ENCODE results near the gene CCDC93.

CCDC93 gene

DNA sequence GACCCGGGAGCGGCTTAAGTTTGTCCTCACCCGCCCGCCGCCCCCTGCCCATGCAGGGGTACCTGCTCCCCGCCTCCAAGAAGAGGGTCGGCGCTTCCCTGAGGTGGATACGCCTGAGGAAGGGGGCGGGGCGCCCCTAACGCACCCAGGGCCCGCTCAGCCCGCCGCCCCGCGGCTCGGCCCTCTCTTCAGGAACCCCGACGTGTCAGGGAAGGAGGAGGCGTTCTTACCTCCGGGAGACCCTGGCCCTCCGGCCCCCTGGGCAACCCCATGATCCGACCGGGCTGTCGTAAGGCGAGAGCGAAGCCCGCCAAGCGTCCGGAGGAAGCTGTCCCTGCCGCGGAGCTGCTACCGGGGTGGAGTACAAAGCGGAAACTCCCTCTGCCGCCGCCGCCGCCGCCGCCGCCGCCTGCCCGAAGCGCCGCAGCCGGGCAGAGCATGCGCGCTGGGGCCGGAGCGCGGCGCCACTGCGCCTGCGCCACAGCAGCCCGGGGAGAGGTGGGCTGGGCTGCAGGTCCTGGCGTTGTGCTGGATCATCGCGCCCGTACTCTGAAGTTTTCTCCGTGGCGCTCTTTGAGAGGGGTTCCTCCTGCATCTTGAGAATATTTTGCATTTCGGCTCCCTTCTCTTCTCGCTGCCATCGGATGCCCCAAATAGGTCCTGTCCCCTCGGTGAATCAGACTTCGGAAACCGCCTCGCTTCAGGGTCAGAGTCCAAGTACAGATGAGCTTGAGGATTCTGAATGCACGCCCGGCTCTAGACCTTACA lies at the start of gene CCDC93:
Gene CCDC93 (minus strand): TSS at position 347 of the 768 bp plus-strand sequence. CDS start 75 bp downstream, at position 272.
- peak; percentile 35 for DNase-seq (ENCODE audit: low read depth, low spot score)

DNA sequence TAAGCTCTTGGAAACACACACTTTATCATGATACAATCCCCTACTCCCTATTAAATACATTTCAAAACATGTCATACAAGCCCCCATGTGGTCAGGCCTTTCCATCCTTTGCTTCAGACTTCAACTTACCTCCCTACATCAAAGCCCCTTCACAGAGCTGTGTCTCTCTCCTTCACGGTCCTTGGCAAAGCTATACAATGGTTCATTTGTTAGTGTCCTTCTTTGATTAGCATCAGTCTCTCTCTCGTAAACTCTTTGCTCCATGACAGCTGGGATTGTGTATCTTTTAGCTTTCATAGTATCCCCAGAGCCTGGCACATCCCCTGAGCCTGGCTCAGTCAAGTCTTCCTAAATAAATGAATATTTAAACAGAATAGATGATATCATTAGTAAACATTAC lies 48.8 kb upstream of the CCDC93 start:
- no peak for DNase-seq (ENCODE audit: low read depth, low spot score)

GRCh38 chr2:118062048-118062447 lies 48.2 kb upstream of the CCDC93 start:
- DNase-seq (ENCODE audit: low read depth, low spot score): no peak

DNA sequence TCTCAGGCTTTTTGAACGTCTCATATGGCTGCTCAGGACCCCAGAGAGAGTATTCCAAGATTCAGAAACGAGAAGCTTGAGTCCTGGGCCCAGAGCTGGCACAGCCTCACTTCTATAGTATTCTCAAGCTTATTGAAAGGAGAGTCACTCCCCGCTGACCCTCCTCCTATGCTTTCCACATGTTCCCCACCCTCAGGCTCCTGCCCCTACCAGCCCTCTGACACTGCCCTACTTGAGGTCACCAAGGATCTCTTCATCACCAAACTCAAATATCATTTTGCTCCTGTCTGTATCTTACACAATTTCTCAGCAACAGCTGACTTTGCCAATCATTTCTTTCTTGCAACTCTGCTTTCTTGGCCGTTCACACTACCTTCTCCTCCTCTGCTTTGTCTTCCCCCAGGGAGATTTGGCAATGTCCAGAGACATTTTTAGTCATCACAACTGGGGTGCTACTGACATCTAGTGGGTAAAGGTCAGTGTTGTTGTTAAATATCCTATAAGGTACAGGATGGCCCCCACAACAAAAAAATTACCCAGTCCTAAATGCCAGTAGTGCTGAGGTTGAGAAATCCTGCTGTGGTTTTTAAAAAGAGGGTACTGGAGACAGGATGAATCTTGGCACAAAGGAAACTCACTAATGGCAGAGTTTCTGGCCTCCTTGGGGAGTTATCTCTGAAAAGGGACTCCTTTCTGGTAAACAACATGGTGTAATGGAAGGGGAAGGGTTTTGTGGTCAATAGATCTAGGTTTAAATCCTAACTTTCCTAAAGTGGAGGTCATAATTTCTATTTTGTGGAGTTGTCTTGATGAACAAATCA lies 47.5 kb upstream of the CCDC93 start:
- peak; percentile 12 for DNase-seq (ENCODE audit: low read depth, low spot score)

GRCh38 chr2:118059919-118060478 lies 46.1 kb upstream of the CCDC93 start:
- DNase-seq (ENCODE audit: low read depth, low spot score): no peak

- no peak for DNase-seq (ENCODE audit: low read depth, low spot score)
Measured at GRCh38 chr2:118058951-118059350, 45.1 kb upstream of the CCDC93 start.

DNA sequence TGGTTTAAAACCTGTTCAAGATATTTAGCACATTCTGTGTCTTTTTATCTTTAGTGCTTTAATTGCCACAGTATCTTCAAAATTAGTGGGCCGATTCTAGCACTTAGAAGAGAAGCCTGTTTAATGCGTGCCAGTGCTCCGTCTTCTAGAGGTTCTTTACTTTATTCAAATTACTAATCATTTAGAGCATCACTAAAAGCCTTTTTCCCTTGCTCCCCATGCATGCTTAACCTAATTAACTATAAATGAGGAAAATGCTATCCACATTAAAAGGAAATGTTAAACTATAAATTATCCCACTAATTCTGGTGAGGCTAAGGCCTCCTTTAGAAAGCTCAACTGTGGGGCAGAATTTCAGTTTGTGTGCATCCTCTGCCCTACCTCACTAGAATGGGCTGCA lies 42.9 kb upstream of the CCDC93 start:
- no peak for DNase-seq (ENCODE audit: low read depth, low spot score)

DNA sequence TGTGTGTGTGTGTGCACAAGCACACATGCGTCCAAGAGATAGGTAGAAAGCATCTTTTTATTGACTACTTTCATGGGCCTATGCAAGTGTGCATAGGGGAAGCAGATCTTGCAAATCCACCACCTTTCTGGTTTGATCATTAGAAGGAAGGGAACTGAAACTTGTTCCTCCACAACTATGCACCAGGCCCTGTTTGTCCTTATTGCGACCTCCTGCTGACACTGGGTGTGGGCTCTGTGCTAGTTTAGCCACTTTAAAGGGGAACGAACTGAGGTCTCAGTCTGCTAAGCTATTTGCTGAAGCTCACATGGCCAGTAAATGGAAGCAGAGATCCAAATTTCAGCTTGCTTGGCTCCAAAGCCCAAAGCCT lies 42.3 kb upstream of the CCDC93 start:
- DNase-seq (ENCODE audit: low read depth, low spot score): no peak

DNA sequence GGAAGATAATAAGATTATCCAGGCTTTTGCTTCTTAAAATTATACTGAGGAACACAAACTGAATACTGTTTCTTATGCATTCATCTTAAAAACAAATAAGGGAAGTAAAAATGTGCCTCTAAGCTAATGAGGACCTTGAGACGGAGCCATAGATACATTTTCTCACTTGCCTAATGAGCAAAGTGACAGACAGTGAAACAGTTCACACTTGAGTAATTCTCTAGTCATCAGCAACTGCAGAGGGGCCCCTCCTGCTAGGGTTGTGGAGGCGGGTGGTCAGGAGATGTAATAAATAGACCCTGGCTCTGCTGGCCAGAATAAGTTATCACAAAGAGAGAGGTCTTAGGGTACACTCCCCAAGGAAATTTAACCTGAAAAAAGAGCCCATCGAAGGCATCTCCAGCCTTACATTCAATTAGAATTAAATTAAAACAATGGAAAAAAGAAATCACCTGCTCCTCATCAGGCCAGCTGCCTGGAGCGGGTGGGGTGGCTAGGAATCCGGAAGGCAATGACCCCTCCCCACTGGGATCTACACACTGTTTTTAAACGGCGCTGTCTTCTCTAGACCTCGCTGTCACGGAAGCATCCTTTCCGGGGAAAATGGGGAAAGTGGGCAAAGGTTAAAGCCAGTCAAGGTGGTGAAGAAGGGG lies 41.8 kb upstream of the CCDC93 start:
- DNase-seq (ENCODE audit: low read depth, low spot score): no peak

DNA sequence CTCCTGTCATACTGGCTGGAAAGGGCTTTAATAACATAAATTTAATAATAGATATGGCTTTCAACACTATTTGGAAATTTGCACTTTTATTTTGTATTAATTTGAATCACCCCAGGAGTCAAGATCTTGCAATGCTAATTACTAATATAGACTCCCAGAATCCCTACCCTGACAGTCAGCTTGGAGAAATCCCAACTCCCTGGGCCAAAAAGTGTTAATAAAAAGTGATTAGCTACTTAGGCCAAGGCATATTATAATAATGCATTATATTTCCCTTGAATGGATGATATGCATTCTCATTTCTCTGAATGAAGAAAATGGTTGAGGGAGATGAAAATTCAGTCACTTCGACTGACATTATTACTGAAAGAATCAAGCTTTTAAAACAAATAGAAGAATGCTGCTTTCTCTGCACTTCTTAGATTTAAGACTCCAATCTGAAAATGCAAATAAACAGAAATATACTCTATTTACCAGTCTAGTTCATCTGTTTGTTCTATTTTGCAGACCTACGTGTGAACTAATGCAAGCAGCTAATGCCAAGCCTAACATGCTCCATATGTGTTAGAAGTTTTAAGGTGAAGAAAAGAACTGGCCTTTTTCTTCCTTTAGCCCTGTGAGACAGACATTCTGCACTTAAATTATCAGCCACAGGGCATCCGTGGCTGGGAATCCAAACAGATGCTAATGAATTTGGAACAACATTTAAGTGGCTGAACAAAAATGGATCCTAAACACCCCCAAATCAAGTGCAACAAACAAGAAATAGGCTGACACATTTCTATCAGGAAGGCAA lies 40.5 kb upstream of the CCDC93 start:
- DNase-seq (ENCODE audit: low read depth, low spot score): no peak

DNA sequence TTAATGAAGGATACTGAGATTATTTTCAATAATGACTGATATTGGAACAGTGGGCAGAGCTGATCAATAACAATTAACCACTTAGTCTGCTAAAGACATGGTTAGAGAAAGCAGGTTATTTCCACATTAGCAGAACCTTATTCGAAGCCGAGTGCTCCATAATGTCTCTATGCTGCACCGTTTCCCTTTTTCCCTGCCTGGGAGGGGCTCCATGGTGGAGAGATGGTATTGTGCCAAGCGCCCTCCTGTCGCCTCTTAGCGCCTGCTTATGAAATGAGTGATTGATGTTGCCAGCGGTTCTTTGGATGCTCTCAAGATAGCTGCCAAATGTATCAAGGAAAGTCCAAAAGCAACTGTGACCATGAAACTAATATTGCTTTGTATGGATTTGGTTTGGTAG lies 39.8 kb upstream of the CCDC93 start:
- no peak for DNase-seq (ENCODE audit: low read depth, low spot score)

- no peak for DNase-seq (ENCODE audit: low read depth, low spot score)
Measured at GRCh38 chr2:118052474-118052873, 38.6 kb upstream of the CCDC93 start.

DNA sequence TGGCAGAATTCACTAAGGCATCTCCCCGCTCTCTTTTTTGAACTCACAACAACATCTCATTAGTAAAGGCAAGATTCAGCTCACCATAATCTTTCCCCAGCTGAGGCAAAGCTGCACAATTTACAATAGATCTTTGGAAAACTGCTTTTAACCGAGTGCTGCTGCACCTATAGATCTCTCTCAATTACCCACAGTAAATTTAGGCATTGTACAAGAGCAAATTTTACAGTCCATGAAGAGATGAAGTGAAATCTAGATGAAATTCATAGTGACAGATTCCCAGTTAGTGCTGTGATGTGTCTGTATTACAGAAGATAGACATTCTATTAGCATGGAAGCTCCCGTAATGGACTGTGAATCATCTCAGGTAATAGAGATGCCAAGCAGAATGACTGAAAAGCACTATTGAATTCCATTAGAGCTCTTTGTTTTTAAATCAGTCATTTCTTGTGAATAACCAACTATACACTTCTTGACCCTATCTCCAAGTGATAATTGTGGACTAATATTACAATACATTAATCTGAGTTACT lies 38.0 kb upstream of the CCDC93 start:
- DNase-seq (ENCODE audit: low read depth, low spot score): no peak

GRCh38 chr2:118050974-118051373 lies 37.1 kb upstream of the CCDC93 start:
- DNase-seq (ENCODE audit: low read depth, low spot score): no peak

- no peak for DNase-seq (ENCODE audit: low read depth, low spot score)
Measured at GRCh38 chr2:118050386-118050785, 36.5 kb upstream of the CCDC93 start.

DNA sequence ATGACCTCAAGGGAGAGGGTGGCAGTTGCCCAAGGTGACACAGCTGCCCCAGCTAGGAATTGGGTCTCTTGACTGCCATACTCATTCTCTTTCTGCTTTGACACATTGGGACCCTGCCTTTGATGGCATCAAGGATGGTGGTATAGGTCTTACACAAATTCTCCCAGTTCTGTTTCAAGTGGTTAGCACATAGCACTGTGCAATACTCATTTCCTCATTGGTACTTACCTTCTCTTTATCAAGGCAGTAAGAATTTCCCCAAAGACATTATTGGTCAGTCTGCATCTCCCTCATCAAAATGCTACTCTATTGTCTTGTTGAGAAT lies 35.9 kb upstream of the CCDC93 start:
- no peak for DNase-seq (ENCODE audit: low read depth, low spot score)

DNA sequence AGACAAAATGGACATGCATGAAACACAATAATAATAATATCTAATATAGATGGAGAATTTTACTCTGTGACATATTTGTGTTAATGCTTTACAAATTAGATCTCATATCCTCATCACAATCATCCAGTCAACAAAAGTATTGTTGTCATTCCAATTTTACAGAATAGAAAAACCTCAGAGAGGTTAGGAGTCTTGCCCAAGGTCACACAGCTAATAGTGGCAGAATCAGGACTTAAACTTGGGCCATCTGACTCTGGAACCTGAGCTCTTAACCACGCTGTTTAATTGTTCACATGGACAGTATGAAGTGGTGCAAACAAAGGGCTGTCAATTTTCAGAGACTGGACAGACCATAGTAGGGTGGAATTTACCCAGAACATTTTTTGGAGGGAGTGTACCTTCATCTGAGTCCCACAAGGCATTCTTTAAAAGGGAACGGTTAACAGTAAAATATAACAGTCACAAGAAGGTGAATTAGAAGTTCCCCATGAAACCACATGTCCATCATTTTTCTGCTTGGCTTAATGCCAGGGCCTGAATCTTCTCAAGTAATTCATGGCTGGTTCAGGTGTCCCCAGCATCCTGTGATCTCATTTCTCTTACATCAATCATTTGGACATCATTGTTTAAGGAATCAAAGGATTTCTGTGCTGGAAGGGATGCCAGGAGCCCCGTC lies 35.4 kb upstream of the CCDC93 start:
- no peak for DNase-seq (ENCODE audit: low read depth, low spot score)

- DNase-seq (ENCODE audit: low read depth, low spot score): no peak
Measured at GRCh38 chr2:118048401-118048800, 34.5 kb upstream of the CCDC93 start.

DNA sequence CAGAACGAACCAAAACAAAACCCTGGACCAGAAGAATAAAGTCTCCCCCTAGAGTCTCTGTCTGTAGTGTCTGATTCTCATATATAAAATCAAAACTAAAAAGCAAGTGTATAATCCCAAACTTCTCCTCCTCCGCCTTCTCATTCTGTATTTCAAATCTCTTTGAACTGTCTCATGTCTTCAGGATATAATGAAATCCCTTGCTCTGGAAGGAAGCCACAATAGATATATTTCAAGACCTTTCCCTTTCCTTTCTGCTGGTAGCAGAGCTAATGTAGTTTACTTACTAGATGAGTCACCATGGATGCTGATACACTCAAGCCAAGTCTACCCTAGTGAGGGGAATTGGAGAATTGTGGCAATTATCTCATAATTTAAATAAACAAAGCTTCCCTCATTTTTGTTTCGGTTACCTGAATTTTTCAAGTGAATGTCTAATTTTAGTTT lies 33.5 kb upstream of the CCDC93 start:
- DNase-seq (ENCODE audit: low read depth, low spot score): no peak

DNA sequence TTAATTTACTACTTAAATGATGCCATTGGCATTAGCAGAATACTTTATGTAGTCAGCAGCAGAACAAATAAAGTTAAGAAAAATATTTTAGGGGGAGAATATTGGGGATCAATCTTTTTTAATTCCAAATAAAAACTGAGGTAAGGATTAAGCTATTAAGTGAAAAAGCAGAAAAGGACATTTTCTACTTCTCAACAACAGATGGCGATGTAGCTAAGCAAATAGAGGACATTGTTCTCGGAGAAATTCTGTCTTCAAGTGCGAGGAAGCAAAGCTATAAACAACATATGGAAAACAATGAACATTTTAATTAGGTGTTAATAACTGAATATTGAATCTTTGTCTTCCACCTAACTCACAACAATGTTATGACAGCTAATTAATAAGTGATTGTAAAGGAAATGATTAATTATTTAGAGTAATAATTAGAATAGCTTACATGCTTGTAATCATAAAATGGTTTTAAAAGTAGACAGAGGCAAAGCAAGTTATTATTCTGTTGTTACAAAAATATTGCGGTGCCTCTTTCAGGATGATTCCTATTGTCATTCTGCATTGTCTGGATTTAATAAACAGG lies 32.9 kb upstream of the CCDC93 start:
- no peak for DNase-seq (ENCODE audit: low read depth, low spot score)

Measured in iPS DF 19.7 (cell line).